HG03521 (cell line): Measurements from ENCODE around the gene ADGRL1.
"Not testable (repeated sequence)": the region's sequence is repeated elsewhere in the genome, so short reads cannot be mapped to it uniquely, and the experiment has no call there.

ENCODE experiments used
- ATAC-seq: cut with Tn5 transposase; IDR thresholded peaks from one replicate; pipeline ENCODE4 v1.9.1; 2021; ENCODE audit warnings: mild to moderate bottlenecking, moderate library complexity; ENCODE audit not compliant: unreplicated experiment

Gene ADGRL1

DNA sequence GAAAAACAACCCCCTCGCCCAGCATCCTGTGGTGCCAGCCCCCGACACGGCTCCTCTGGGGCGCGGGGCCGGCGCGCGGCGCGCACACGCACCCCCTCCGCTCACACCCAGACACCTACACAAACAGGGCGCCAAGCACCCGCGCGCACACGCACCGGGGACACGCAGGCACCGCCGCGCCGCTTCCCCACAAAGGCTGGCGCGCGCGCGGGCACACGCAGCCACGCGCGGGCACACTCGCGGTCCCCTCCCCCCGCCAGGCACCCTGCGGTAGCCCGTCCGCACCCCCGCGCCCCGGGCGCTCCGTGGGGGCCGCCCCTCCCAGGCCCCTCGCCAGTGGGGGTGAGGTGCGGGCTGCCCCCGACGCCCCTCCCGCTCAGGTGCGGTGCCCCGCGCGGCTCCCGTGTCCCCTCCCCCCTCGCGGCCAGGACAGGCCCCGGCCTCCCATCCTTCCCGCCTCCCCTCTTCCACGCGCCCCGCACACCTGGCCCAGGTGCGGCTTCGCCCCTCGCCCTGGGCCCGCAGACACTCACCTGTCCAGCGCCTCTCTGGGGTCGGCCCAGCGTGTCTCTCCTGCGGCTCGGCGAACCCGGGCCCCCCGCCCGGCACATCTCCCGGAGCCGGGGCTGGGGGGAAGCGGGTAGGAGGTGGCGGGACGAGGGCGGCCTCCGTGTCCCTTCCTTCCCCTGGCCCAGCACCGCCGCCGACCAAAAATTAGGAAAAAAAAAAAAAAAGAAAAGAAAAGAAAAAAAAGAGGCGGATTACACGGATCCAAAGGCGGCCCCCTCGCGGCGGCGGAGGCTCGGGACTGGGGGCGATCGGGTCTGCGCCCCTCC is at the start of gene ADGRL1:
ADGRL1 (minus strand) TSS at position 718 of the 836 bp plus-strand sequence. CDS start 22,567 bp downstream, outside the sequence.
- not testable (repeated sequence) for ATAC-seq

GRCh38 chr19:14255316-14255715 is 49.3 kb upstream of the ADGRL1 start:
- not testable (repeated sequence) for ATAC-seq

GRCh38 chr19:14253822-14254599 is 48.0 kb upstream of the ADGRL1 start:
- ATAC-seq: not testable (repeated sequence)

- not testable (repeated sequence) for ATAC-seq
Measured at GRCh38 chr19:14252136-14252535, 46.2 kb upstream of the ADGRL1 start.

- no peak for ATAC-seq
Measured at GRCh38 chr19:14250870-14251269, 44.9 kb upstream of the ADGRL1 start.

DNA sequence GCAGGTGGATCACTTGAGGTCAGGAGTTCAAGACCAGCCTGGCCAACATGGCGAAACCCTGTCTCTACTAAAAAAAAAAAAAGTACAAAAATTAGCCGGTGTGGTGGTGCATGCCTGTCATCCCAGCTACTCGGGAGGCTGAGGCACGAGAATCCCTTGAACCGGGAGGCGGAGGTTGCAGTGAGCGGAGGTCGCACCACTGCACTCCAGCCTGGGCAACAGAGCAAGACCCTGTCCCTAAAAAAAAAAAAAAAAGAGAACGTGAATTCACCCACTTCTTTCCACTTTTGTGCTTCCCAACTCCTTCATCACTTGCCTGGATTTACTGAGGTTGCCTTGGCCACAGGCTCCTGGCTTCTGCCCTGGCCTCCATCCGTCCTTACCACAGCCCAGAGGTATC is 44.3 kb upstream of the ADGRL1 start:
- not testable (repeated sequence) for ATAC-seq

GRCh38 chr19:14249891-14250290 is 43.9 kb upstream of the ADGRL1 start:
- not testable (repeated sequence) for ATAC-seq

DNA sequence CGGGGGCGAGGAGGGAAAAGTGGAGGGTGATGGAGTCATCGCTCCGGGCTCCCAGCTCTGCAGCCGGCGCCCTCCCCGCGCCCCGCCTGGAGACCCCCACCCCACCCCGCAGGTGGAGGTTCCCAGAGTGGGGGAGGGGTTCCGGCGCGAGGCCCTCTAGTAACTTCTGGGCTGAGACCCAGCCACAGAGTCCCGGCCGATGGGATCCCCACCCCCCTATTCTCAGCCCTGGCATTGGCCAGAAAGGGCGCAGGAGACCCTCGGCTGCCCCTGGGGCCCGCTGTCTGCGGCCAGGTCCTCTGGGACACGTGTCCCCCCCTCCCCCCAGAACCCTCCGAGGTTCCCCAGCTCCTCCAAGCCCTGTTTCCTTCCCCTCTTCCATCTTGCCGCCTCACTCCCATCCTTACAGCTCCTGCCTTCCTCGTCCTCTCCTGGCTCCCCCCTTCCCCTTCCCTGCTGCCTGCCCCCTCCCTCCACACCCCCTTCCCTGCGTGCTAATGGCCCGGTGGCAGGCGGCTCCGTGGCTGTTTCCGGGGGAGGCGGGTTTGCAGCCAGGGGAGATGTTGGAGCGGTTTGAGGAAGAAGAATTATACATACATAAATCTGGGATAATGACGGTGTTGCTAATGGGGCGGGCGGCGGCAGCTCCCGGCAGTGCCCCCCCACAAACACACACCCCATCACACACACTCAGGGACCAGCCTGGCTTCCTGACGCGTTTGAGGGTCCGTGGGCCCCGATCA is 43.2 kb upstream of the ADGRL1 start:
- ATAC-seq: not testable (repeated sequence)

DNA sequence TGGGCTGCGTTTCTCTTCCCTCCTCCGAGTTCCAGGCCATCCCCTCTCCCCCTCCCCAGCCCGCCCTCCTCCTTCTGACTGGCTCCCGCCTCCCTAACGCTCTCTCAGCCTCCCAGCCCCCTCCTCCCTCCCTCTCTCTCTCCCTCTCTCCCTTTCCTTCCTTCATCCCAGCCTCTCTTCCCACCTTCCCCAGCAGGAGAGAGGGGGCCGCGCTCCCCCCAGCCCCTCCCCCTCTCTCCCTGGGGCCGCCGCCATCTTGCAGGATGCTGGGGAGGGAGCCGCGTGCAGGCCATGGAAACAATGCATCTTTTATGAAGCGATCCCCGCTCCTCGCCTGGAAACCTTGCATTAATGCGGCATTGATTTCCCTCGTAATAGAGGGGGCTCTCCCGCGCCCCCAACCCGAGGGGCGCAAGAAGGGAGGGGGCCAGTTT is 42.6 kb upstream of the ADGRL1 start:
- no peak for ATAC-seq

- ATAC-seq: not testable (repeated sequence)
Measured at GRCh38 chr19:14247548-14248471, 41.8 kb upstream of the ADGRL1 start.

DNA sequence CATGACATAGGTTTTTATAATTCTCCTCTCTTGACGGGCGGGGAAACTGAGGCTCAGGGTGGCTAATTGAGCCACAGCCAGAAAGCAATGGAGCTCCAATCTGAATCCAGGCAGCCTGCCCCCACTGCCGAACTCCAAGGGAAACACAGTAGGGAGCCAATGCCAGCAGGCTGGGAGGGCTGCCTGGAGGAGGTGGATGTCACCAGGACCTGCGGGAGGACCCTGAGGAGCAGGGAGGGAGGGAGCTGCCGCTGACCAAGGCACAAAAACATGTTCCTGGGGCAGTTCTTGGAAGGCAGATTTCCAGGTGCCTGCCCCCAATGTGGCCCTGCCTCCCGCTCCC is 41.2 kb upstream of the ADGRL1 start:
- ATAC-seq: not testable (repeated sequence)

GRCh38 chr19:14244393-14244792 is 38.4 kb upstream of the ADGRL1 start:
- ATAC-seq: not testable (repeated sequence)

- ATAC-seq: not testable (repeated sequence)
Measured at GRCh38 chr19:14243718-14244117, 37.7 kb upstream of the ADGRL1 start.

DNA sequence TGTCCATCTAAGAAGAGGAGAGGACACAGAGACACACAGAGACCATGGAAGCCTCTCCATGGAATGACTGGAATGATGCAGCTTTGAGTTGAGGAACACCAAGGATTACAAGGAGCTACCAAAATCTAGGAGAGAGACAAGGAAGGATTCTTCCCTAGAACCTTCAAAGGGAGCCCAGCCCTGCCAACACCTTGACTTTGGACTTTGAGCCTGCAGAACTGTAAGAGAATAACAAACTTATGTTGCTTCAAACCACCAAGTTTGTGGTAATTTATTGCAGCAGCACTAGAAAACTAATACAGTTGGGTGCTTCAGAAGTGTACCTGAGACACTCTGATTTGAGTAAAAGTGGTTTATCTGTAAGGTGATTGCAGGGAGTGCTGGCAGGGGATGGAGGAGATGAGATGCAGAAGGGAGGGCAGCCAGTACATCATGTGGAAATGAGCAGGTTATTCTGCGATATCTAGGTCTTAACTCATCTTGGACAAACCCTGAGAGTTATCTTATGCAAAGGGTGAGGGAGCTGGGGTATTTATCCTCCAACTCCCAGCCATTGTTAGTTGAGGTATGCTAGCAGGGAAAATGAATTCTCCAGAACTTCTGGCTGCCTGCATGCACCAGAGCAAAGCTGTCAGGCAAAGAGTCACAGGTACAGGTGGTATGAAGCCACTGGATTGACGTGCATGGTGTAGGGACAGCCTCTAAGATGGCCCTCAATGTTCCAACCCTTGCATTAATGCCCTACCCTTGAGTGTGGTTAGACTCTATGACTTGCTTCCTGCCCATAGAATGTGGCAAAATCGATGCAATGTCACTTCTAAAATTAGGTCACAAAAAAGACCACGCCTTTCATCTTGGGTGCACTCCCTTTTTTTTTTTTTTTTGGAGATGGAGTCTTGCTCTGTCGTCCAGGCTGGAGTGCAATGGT is 31.3 kb upstream of the ADGRL1 start:
- ATAC-seq: no peak

GRCh38 chr19:14232945-14233344 is 27.0 kb upstream of the ADGRL1 start:
- ATAC-seq: not testable (repeated sequence)

GRCh38 chr19:14228446-14229071 is 22.6 kb upstream of the ADGRL1 start:
- not testable (repeated sequence) for ATAC-seq

- not testable (repeated sequence) for ATAC-seq
Measured at GRCh38 chr19:14226498-14226897, 20.5 kb upstream of the ADGRL1 start.

GRCh38 chr19:14222886-14223285 is 16.9 kb upstream of the ADGRL1 start:
- ATAC-seq: no peak
